AG10803 (cell line): ENCODE results near the gene H1-8.

ENCODE experiments used
- DNase-seq: peaks from one replicate; pipeline ENCODE4 v3.0.0; 2010; ENCODE audit warnings: low read depth
- H3K4me3 ChIP-seq: 2 replicates; pipeline ENCODE4 v1.5.1; 2011; ENCODE audit warnings: mild to moderate bottlenecking, low read length, control low read depth
- CTCF ChIP-seq: conservative IDR thresholded peaks from 2 replicates; pipeline ENCODE4 v1.5.1; 2011; ENCODE audit warnings: mild to moderate bottlenecking, low read length, control low read depth, inconsistent platforms

H1-8 gene

DNA sequence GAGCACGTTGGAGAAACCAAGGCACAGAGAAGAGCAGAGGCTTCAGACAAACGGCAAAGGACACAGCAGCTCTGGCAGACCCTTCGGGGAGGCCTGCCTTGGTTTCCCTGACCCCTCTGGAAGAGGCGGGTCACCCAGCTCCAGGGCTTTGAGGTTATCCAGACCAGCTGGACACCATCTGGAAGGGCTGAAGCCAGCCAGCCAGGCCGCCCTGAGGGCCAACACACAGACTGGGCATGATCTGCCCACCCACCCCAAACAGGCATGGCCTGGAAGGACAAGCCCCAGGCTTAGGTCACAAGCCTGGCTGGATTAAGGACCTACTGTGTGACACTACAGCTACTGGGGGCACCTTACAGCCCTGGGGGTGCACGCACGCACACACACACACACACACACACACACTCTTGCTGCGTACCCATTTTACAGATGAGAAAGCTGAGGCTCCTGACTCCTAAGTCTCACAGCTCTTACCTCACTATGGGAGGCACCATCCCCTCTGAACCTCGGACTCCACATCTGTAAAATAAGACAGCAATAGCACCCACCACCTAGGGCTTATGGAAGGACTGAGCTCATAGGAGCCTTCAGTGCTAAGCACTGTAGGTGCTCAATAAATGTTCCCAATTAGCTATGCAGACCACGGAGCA is 52.7 kb downstream of the H1-8 start:
- TF ChIP-seq CTCF: no peak
- peak; percentile 49 for DNase-seq
- peak overlapping the region; percentile 35 for H3K4me3 ChIP-seq

GRCh38 chr3:129596194-129597086 is 53.5 kb downstream of the H1-8 start:
- peak overlapping the region; percentile 45 for H3K4me3 ChIP-seq
- DNase-seq: peak; percentile 97

GRCh38 chr3:129597087-129597999 is 54.4 kb downstream of the H1-8 start:
- H3K4me3 ChIP-seq: peak overlapping the region; percentile 45
- TF ChIP-seq CTCF: no peak
- peak; percentile 65 for DNase-seq

More at GRCh38 chr3:129596194-129597086, 53.5 kb downstream of the H1-8 start:
- TF ChIP-seq CTCF: peak; percentile 2; the same call in 1 of the 2 replicates

- TF ChIP-seq CTCF: no peak
- DNase-seq: peak; percentile 62
- H3K4me3 ChIP-seq: peak overlapping the region; percentile 3; the same call in 1 of the 2 replicates
Measured at GRCh38 chr3:129598000-129598381, 55.0 kb downstream of the H1-8 start.

- TF ChIP-seq CTCF: no peak
- DNase-seq: no peak
- H3K4me3 ChIP-seq: no peak overlapping the region
Measured at GRCh38 chr3:129598484-129598883, 55.5 kb downstream of the H1-8 start.

GRCh38 chr3:129599073-129599472 is 56.1 kb downstream of the H1-8 start:
- H3K4me3 ChIP-seq: no peak overlapping the region
- TF ChIP-seq CTCF: no peak
- DNase-seq: no peak
